Cardiac muscle cell (in vitro differentiated cells and primary cell): Measurements from ENCODE around the gene PTPRM. TPM values are rescaled to one million over a fixed set of nuclear protein-coding genes. Genes with fewer than 3 reads are reported as not detected.

ENCODE experiments used
- DNase-seq, 2 donors: peaks; one replicate each; pipeline versions ENCODE4 v3.0.0 to v3.0.0-alpha.2; 2010 to 2017; ENCODE audit warnings: low read depth in 1 of 2, low spot score in 1 of 2
- H3K27ac ChIP-seq: fragments of 200-600 bp; sonication (generic); 2 replicates; pipeline ENCODE4 v1.5.1; 2016
- H3K27me3 ChIP-seq: fragments of 200-600 bp; sonication (generic); 2 replicates; pipeline ENCODE4 v1.6.0; 2016; ENCODE audit warnings: control low read depth
- H3K36me3 ChIP-seq: fragments of 200-600 bp; sonication (generic); 2 replicates; pipeline ENCODE4 v1.5.1; 2016; ENCODE audit warnings: control low read depth
- H3K4me1 ChIP-seq: fragments of 200-600 bp; sonication (generic); 2 replicates; pipeline ENCODE4 v1.8.1; 2017; ENCODE audit warnings: low read depth, mild to moderate bottlenecking, mixed run types
- H3K4me3 ChIP-seq: fragments of 200-600 bp; sonication (generic); 2 replicates; pipeline ENCODE4 v1.5.1; 2016; ENCODE audit warnings: mild to moderate bottlenecking
- H3K9me3 ChIP-seq: fragments of 200-600 bp; sonication (generic); 2 replicates; pipeline ENCODE4 v1.5.1; 2017; ENCODE audit warnings: low read depth, mild to moderate bottlenecking, control low read depth
- polyA plus RNA-seq: library from polyadenylated mRNA; unstranded; fragments of >200 nt; fragmentation: Nextera tagmentation; extraction: Ambion mirVana; gene quantifications from 2 replicates; pipeline ENCODE4 v1.2.1, GENCODE V29; 2016
- total RNA-seq: library from RNA; depleted of rRNA; stranded (reverse); fragments of >200 nt; gene quantifications from 2 replicates; pipeline ENCODE4 v1.2.3, GENCODE V29; 2016
- TF ChIP-seq, protein P1 (sequence below): IDR thresholded peaks from 2 replicates; pipeline ENCODE4 v1.5.1; 2012; ENCODE audit warnings: low read depth, mild to moderate bottlenecking, low read length

The PTPRM gene
- total and polyA plus RNA-seq, 2 experiments from 2014 or later = 26.5 to 48.8 TPM

GRCh38 chr18:8350628-8351027, 783.5 kb downstream of the PTPRM start:
- H3K4me1 ChIP-seq = peaks cover 6% of the 10 kb centered on the region
- no peak for DNase-seq
- no peak overlapping the region for H3K27ac ChIP-seq
- H3K27me3 ChIP-seq = no peaks in the 10 kb centered on the region
- no peak overlapping the region for H3K4me3 ChIP-seq
- no peaks in the 10 kb centered on the region for H3K36me3 ChIP-seq
- no peaks in the 10 kb centered on the region for H3K9me3 ChIP-seq
- TF ChIP-seq, protein P1, sequence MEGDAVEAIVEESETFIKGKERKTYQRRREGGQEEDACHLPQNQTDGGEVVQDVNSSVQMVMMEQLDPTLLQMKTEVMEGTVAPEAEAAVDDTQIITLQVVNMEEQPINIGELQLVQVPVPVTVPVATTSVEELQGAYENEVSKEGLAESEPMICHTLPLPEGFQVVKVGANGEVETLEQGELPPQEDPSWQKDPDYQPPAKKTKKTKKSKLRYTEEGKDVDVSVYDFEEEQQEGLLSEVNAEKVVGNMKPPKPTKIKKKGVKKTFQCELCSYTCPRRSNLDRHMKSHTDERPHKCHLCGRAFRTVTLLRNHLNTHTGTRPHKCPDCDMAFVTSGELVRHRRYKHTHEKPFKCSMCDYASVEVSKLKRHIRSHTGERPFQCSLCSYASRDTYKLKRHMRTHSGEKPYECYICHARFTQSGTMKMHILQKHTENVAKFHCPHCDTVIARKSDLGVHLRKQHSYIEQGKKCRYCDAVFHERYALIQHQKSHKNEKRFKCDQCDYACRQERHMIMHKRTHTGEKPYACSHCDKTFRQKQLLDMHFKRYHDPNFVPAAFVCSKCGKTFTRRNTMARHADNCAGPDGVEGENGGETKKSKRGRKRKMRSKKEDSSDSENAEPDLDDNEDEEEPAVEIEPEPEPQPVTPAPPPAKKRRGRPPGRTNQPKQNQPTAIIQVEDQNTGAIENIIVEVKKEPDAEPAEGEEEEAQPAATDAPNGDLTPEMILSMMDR = no peak

- DNase-seq = no peak
- TF ChIP-seq, protein P1 = no peak
- Histone ChIP-seq H3K27ac (no peak overlapping the region), H3K4me3 (no peak overlapping the region), H3K27me3 (no peaks in the 10 kb centered on the region), H3K4me1 (peaks cover 6% of the 10 kb centered on the region), H3K36me3 (no peaks in the 10 kb centered on the region), H3K9me3 (no peaks in the 10 kb centered on the region)
Observed at GRCh38 chr18:8351161-8351560, 784.0 kb downstream of the PTPRM start.

DNA sequence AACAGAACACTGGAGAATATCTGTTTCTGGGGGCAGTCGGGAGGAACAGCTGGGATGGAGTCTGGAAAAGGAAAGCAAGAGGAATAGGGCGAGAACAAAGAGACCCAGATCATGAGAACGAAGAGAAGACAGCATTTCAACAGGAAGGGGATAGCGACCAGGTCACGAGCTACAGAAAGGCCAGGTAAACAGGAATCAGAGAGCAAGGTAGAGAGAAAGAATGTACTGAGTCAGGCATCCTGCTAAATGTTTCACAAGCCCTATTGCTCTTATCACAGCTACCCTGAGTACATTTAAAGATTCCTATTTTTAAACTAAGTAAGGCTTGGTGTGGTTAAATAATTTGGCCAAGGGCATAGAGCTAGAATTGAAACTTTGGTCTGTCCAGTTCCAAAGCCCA, 787.2 kb downstream of the PTPRM start:
- TF ChIP-seq, protein P1 = no peak
- DNase-seq = no peak
- Histone ChIP-seq H3K4me1 (peaks cover 6% of the 10 kb centered on the region), H3K4me3 (no peak overlapping the region), H3K36me3 (no peaks in the 10 kb centered on the region), H3K27ac (no peak overlapping the region), H3K9me3 (no peaks in the 10 kb centered on the region), H3K27me3 (no peaks in the 10 kb centered on the region)

- no peak for DNase-seq
- no peaks in the 10 kb centered on the region for H3K36me3 ChIP-seq
- H3K4me1 ChIP-seq = peaks cover 9% of the 10 kb centered on the region
- no peak overlapping the region for H3K4me3 ChIP-seq
- TF ChIP-seq, protein P1 = no peak
- H3K27me3 ChIP-seq = no peaks in the 10 kb centered on the region
- no peak overlapping the region for H3K27ac ChIP-seq
- H3K9me3 ChIP-seq = no peaks in the 10 kb centered on the region
Observed at GRCh38 chr18:8356001-8356400, 788.9 kb downstream of the PTPRM start.

DNA sequence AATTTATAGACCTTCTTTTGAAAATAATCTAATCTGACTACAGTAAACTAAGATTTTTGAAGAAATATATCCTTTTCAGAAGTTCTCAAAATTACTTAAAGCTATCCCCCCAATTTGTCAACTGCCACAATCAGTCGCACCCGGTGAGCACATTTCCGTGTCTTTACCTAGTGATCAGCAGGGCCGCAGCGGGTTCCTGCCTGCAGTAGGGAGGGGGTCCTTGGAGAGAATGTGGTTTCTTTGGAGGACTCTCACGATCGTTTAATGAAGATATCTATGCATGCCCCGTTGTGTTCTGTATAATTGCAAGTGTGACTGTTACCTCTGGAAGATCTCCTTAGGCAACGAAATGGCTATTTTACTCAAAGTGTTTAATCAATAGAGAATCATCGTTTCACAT, 790.2 kb downstream of the PTPRM start:
- Histone ChIP-seq H3K27ac (no peak overlapping the region), H3K4me3 (no peak overlapping the region), H3K27me3 (no peaks in the 10 kb centered on the region), H3K36me3 (no peaks in the 10 kb centered on the region), H3K4me1 (peaks cover 13% of the 10 kb centered on the region), H3K9me3 (no peaks in the 10 kb centered on the region)
- no peak for DNase-seq
- TF ChIP-seq, protein P1 = no peak
